ENCODE results near the gene KATNBL1.

The KATNBL1 gene

GRCh38 chr15:34223904-34224596, 14.2 kb upstream of the KATNBL1 start:
- H3K27me3 ChIP-seq (ENCODE audit: low read depth, low read length), result no peaks in the 10 kb centered on the region
- peaks cover 28% of the 10 kb centered on the region for H3K79me2 ChIP-seq (ENCODE audit: low read length)
- peak overlapping the region; percentile 81 for H3K9ac ChIP-seq (ENCODE audit: low read length)
- peak overlapping the region; percentile 96 for H3K4me3 ChIP-seq (ENCODE audit: low read length)
- peak overlapping the region; percentile 61 for H3K27ac ChIP-seq (ENCODE audit: low read length)
- no peaks in the 10 kb centered on the region for H3K9me3 ChIP-seq (ENCODE audit: insufficient read depth, low read length)
- H3K36me3 ChIP-seq (replicated peaks; ENCODE audit: low read depth, low read length), result peaks cover 12% of the 10 kb centered on the region
- H2AFZ ChIP-seq (ENCODE audit: low read depth, low read length), result peak overlapping the region; percentile 75
- H4K20me1 ChIP-seq (ENCODE audit: insufficient read depth, low read length), result no peaks in the 10 kb centered on the region
- H3K4me2 ChIP-seq (ENCODE audit: low read length), result peak overlapping the region; percentile 89
- peaks cover 9% of the 10 kb centered on the region; the same call in 1 of the 2 replicates for H3K4me1 ChIP-seq (ENCODE audit: low read length)
- TF ChIP-seq EZH2phosphoT487 (IDR thresholded peaks at IDR 0.05; ENCODE audit: low read depth), result no peak
- no peak for TF ChIP-seq CTCF (IDR thresholded peaks at IDR 0.05; ENCODE audit: low read depth, low read length)

DNA sequence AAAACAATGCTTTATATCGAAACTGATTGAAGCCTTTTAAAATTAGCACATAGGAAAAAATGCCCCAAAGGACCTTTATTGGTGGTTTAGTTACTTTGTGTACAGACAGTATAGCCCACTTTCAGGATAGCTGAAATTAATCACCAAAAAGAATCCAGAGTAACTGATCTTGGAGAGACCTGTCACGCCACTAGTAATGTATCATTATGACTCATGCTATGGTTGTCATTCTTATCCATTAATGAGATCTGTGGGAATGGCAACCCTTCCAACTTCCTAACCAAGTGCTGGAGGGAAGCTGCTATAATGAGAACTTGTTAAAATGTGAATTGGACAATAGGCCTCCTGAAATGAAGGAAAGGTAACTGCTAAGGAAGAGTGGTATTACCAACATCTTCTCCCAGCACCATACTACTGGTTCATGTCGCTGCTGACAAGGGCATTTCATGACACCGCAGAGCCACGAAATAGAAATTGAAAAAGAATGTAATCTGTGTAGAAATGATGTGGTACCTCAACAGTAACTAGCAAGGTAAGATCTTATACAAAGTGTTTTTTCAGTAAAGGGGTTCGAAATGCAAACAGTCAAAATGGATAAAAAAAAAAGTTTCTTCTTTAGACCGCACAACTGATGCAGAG, 7.8 kb upstream of the KATNBL1 start:
- H3K36me3 ChIP-seq (replicated peaks; ENCODE audit: low read depth, low read length), result no peaks in the 10 kb centered on the region
- H3K79me2 ChIP-seq (ENCODE audit: low read length), result no peaks in the 10 kb centered on the region
- no peak overlapping the region for H3K4me3 ChIP-seq (ENCODE audit: low read length)
- H3K27ac ChIP-seq (ENCODE audit: low read length), result no peak overlapping the region
- no peak overlapping the region for H3K4me2 ChIP-seq (ENCODE audit: low read length)
- H3K27me3 ChIP-seq (ENCODE audit: low read depth, low read length), result no peaks in the 10 kb centered on the region
- H3K4me1 ChIP-seq (ENCODE audit: low read length), result no peaks in the 10 kb centered on the region
- H3K9ac ChIP-seq (ENCODE audit: low read length), result no peak overlapping the region
- no peak for TF ChIP-seq CTCF (IDR thresholded peaks at IDR 0.05; ENCODE audit: low read depth, low read length)
- TF ChIP-seq EZH2phosphoT487 (IDR thresholded peaks at IDR 0.05; ENCODE audit: low read depth), result no peak
- no peaks in the 10 kb centered on the region for H3K9me3 ChIP-seq (ENCODE audit: insufficient read depth, low read length)
- no peak overlapping the region for H2AFZ ChIP-seq (ENCODE audit: low read depth, low read length)
- H4K20me1 ChIP-seq (ENCODE audit: insufficient read depth, low read length), result no peaks in the 10 kb centered on the region

DNA sequence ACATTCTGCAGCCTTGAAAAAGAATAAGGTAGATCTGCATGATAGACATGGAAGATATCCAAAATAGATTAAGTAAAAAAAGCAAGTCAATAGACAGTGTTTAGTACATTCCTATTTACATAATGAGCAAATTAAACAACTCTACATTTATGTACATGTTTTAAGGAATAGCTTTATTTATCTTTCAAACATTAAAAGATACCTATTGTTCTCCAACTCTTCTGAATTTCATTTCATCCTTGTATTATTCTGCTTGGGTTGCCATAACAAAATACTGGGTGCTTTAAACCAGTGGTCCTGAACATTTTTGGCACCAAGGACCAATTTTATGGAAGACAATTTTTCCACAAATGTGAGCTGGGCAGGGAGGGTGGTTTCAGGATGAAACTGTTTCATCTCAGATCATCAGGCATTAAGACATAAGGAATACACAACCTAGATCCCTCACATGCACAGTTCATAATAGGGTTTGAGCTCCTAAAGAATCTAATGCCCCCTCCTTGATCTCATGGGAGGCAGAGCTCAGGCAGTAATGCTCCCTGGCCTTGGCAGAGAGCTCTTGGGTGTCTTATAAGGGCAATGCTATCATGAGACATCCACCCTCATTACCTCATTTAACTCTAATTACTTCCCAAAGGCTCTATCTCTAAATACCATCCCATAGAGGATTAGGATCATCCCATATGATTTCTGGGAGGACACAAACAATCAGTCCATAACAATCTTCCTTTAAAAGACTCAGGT, 6.8 kb upstream of the KATNBL1 start:
- H3K27ac ChIP-seq (ENCODE audit: low read length), result no peak overlapping the region
- H3K36me3 ChIP-seq (replicated peaks; ENCODE audit: low read depth, low read length), result no peaks in the 10 kb centered on the region
- H2AFZ ChIP-seq (ENCODE audit: low read depth, low read length), result no peak overlapping the region
- no peak overlapping the region for H3K4me2 ChIP-seq (ENCODE audit: low read length)
- no peaks in the 10 kb centered on the region for H3K4me1 ChIP-seq (ENCODE audit: low read length)
- H3K79me2 ChIP-seq (ENCODE audit: low read length), result no peaks in the 10 kb centered on the region
- no peak overlapping the region for H3K4me3 ChIP-seq (ENCODE audit: low read length)
- no peaks in the 10 kb centered on the region for H3K9me3 ChIP-seq (ENCODE audit: insufficient read depth, low read length)
- H4K20me1 ChIP-seq (ENCODE audit: insufficient read depth, low read length), result no peaks in the 10 kb centered on the region
- TF ChIP-seq EZH2phosphoT487 (IDR thresholded peaks at IDR 0.05; ENCODE audit: low read depth) (no peak), CTCF (IDR thresholded peaks at IDR 0.05; ENCODE audit: low read depth, low read length) (no peak)
- H3K27me3 ChIP-seq (ENCODE audit: low read depth, low read length), result no peaks in the 10 kb centered on the region
- H3K9ac ChIP-seq (ENCODE audit: low read length), result no peak overlapping the region

- Histone ChIP-seq H3K4me2 (ENCODE audit: low read length) (no peak overlapping the region), H3K4me1 (ENCODE audit: low read length) (no peaks in the 10 kb centered on the region), H2AFZ (ENCODE audit: low read depth, low read length) (no peak overlapping the region), H3K79me2 (ENCODE audit: low read length) (peaks cover 5% of the 10 kb centered on the region), H3K4me3 (ENCODE audit: low read length) (no peak overlapping the region), H3K9ac (ENCODE audit: low read length) (no peak overlapping the region), H3K36me3 (replicated peaks; ENCODE audit: low read depth, low read length) (no peaks in the 10 kb centered on the region), H4K20me1 (ENCODE audit: insufficient read depth, low read length) (no peaks in the 10 kb centered on the region), H3K27me3 (ENCODE audit: low read depth, low read length) (no peaks in the 10 kb centered on the region), H3K27ac (ENCODE audit: low read length) (no peak overlapping the region), H3K9me3 (ENCODE audit: insufficient read depth, low read length) (no peaks in the 10 kb centered on the region)
- TF ChIP-seq EZH2phosphoT487 (IDR thresholded peaks at IDR 0.05; ENCODE audit: low read depth) (no peak), CTCF (IDR thresholded peaks at IDR 0.05; ENCODE audit: low read depth, low read length) (no peak)
Measured at GRCh38 chr15:34214135-34214534, 4.2 kb upstream of the KATNBL1 start.

All from OCI-LY3 (cell line).